GM12874 (cell line): ENCODE results near the gene TRIM63.

Experiments used
- CTCF ChIP-seq: IDR thresholded peaks from 2 replicates; pipeline ENCODE4 v1.5.1; 2011; ENCODE audit warnings: low read depth, mild to moderate bottlenecking, control low read depth, low read length, moderate library complexity; ENCODE audit not compliant: insufficient read depth

Gene TRIM63

DNA sequence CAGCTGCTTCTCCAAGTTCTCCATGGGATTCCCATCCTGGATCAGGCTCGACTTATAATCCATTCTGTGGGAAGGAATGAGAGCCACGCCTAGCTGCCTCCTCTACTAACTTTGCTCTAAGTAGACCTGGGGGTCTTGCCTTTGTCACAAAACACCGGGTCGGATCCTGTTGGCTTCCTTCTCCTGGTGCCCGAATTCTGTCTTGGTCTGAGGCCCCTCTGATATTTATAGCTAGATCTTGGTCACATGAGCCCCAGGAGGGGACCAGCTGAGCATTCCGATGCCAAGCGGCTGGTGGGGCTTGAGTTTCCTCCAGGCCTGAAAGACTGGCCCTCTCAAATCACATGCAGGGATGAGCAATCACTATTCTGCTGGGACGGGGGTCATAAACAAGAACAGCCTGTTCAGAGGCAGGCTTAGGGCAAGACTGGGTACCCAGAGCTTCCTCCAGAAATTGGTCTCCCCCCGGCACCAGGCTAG is at the start of gene TRIM63:
Gene TRIM63, minus strand, starts transcription at position 199 of the 480 bp plus-strand sequence. Its CDS starts 136 bp downstream, at position 63.
- TF ChIP-seq CTCF = no peak

GRCh38 chr1:26114165-26114927 is 46.9 kb upstream of the TRIM63 start:
- no peak for TF ChIP-seq CTCF

DNA sequence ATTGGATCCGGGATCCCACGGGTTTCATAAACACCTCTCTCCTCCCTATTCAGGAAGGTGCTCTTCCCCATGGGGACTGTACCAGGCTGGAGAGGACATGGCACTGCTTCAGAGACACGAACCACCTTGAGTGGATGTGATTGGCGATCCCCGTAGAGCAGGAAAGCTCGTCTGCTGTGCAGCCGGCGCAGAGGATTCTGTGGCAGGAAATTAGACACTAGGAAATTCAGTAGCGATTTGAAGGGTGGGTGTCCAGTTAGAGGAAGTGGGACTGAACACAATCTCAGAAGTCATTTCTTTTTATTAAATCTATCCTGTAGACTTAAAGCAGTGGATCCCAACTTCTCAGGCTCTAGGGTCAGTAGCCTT is 45.0 kb upstream of the TRIM63 start:
- TF ChIP-seq CTCF = no peak

- no peak for TF ChIP-seq CTCF
Observed at GRCh38 chr1:26111530-26112406, 44.3 kb upstream of the TRIM63 start, which contains the start of gene PDIK1L. TSS of gene PDIK1L (plus strand) at chr1:26111824. CDS start at chr1:26114309, 2,485 bp downstream.

- TF ChIP-seq CTCF = no peak
Observed at GRCh38 chr1:26110731-26111529, 43.5 kb upstream of the TRIM63 start.

- TF ChIP-seq CTCF = no peak
Observed at GRCh38 chr1:26109229-26110164, 42.1 kb upstream of the TRIM63 start.
